ENCODE results near the gene ST3GAL3. TPM values are rescaled to one million over a fixed set of nuclear protein-coding genes. Genes with fewer than 3 reads are reported as not detected.

ST3GAL3 gene
- total RNA-seq, 1 experiment from 2014 or later: 8.3 TPM

GRCh38 chr1:43688594-43689000, 18.7 kb upstream of the ST3GAL3 start:
- peaks cover 0 to 68% (median 26%) of the 10 kb centered on the region in 3 experiments for H3K36me3 Mint-ChIP-seq (ENCODE audit: insufficient read depth in 1 of 3, low read depth in 3 of 3)
- H4K8ac ChIP-seq (replicated peaks; ENCODE audit: insufficient read length, low read depth, low read length): no peak overlapping the region
- H2AK5ac ChIP-seq (ENCODE audit: insufficient read length, low read length): no peak overlapping the region
- no peaks in the 10 kb centered on the region; a peak in 1 of 5 replicates for H3K9me3 Mint-ChIP-seq
- H2BK20ac ChIP-seq (ENCODE audit: low read depth, low read length, poor library complexity, severe bottlenecking): no peak overlapping the region
- no peaks in the 10 kb centered on the region for H3K9me3 ChIP-seq (ENCODE audit: control insufficient read depth, low read depth, low read length)
- no peak overlapping the region for H3T11ph ChIP-seq (ENCODE audit: low read length)
- H3K27ac ChIP-seq (ENCODE audit: insufficient read length, low read depth, low read length): no peak overlapping the region
- H2AFZ ChIP-seq (ENCODE audit: low read length): no peak overlapping the region
- no peaks in the 10 kb centered on the region for H3K4me1 ChIP-seq (ENCODE audit: insufficient read depth, low read length)
- no peak overlapping the region for H4K91ac ChIP-seq (ENCODE audit: insufficient read length, low read depth, low read length)
- no peak overlapping the region for H3K23ac ChIP-seq (ENCODE audit: insufficient read length, low read depth, low read length)
- no peak overlapping the region for H3K4me3 Mint-ChIP-seq
- H3K27me3 ChIP-seq (ENCODE audit: insufficient read depth, low read length): no peaks in the 10 kb centered on the region; the same call in 1 of the 2 replicates
- no peaks in the 10 kb centered on the region for H3K23me2 ChIP-seq (ENCODE audit: insufficient read length, low read depth, low read length, poor library complexity, severe bottlenecking)
- no peak overlapping the region for H3K18ac ChIP-seq (ENCODE audit: insufficient read length, low read depth, low read length)
- no peaks in the 10 kb centered on the region for H3K79me1 ChIP-seq (ENCODE audit: insufficient read depth, low read depth, low read length, poor library complexity, severe bottlenecking)
- no peaks in the 10 kb centered on the region for H3K79me2 ChIP-seq (ENCODE audit: insufficient read depth, low read length)
- TF ChIP-seq CTCF (conservative IDR thresholded peaks at IDR 0.05): no peak
- H3K9ac ChIP-seq (ENCODE audit: extremely low read depth, insufficient read length, low read length): no peak overlapping the region
- DNase-seq: no peak
- H4K5ac ChIP-seq (ENCODE audit: insufficient read length, low read depth, low read length): no peak overlapping the region
- H2BK15ac ChIP-seq (ENCODE audit: low read depth, low read length): no peak overlapping the region
- no peak overlapping the region for H2BK5ac ChIP-seq (ENCODE audit: insufficient read length, low read length)
- WGBS (ENCODE audit: extremely low coverage, insufficient read length, low lambda C conversion rate): no CpG with 5 or more reads among the region's 2 CpGs
- H3K27ac Mint-ChIP-seq: no peak overlapping the region; a peak in 1 of 7 replicates
- H4K20me1 ChIP-seq (ENCODE audit: control insufficient read depth, insufficient read depth, insufficient read length): no peaks in the 10 kb centered on the region
- no peak overlapping the region for H2BK12ac ChIP-seq (ENCODE audit: insufficient read length, low read depth, low read length)
- H3K56ac ChIP-seq (ENCODE audit: insufficient read length, low read depth, low read length): no peak overlapping the region
- no peak overlapping the region for H3K14ac ChIP-seq (ENCODE audit: insufficient read depth, low read length)
- H2BK120ac ChIP-seq (ENCODE audit: low read depth, low read length, poor library complexity, severe bottlenecking): no peak overlapping the region
- H3K4me1 Mint-ChIP-seq: no peaks in the 10 kb centered on the region
- H3K4ac ChIP-seq (ENCODE audit: low read depth, low read length): no peak overlapping the region
- no peaks in the 10 kb centered on the region for H3K27me3 Mint-ChIP-seq (ENCODE audit: low read depth)
- H3K4me2 ChIP-seq (ENCODE audit: insufficient read depth, insufficient read length, low read length): no peak overlapping the region
